Measurements from ENCODE around the gene FBXO33. TPM values are rescaled to one million over a fixed set of nuclear protein-coding genes. Genes with fewer than 3 reads are reported as not detected.
"Not testable (repeated sequence)": the region's sequence is repeated elsewhere in the genome, so short reads cannot be mapped to it uniquely, and the experiment has no call there.

The FBXO33 gene
- total RNA-seq, 4 donors from 2014 or later, result 12.1 to 27.2 (median 20.8) TPM

GRCh38 chr14:39360316-39360715 is 71.9 kb downstream of the FBXO33 start:
- Histone ChIP-seq H3K36me3 (no peaks in the 10 kb centered on the region), H3K27ac (no peak overlapping the region), H3K27me3 (no peaks in the 10 kb centered on the region), H3K4me3 (no peak overlapping the region), H3K9me3 (peaks cover 0 to 18% of the 10 kb centered on the region in 2 donors), H3K4me1 (no peaks in the 10 kb centered on the region)
- intact Hi-C loops (cut with DNase I; ENCODE audit: low total_unique reads), result no loop called here
- no peak for DNase-seq
- TF ChIP-seq, protein P1, sequence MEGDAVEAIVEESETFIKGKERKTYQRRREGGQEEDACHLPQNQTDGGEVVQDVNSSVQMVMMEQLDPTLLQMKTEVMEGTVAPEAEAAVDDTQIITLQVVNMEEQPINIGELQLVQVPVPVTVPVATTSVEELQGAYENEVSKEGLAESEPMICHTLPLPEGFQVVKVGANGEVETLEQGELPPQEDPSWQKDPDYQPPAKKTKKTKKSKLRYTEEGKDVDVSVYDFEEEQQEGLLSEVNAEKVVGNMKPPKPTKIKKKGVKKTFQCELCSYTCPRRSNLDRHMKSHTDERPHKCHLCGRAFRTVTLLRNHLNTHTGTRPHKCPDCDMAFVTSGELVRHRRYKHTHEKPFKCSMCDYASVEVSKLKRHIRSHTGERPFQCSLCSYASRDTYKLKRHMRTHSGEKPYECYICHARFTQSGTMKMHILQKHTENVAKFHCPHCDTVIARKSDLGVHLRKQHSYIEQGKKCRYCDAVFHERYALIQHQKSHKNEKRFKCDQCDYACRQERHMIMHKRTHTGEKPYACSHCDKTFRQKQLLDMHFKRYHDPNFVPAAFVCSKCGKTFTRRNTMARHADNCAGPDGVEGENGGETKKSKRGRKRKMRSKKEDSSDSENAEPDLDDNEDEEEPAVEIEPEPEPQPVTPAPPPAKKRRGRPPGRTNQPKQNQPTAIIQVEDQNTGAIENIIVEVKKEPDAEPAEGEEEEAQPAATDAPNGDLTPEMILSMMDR (IDR thresholded peaks at IDR 0.05), result no peak
- TF ChIP-seq POLR2A (IDR thresholded peaks at IDR 0.05), result no peak

GRCh38 chr14:39359069-39359468 is 73.2 kb downstream of the FBXO33 start:
- H3K9me3 ChIP-seq; H3K27me3 ChIP-seq; H3K4me3 ChIP-seq; DNase-seq; H3K36me3 ChIP-seq; intact Hi-C loops (cut with DNase I; ENCODE audit: low total_unique reads); H3K27ac ChIP-seq; H3K4me1 ChIP-seq: not testable (repeated sequence)

GRCh38 chr14:39351708-39352107 is 80.5 kb downstream of the FBXO33 start:
- H3K9me3 ChIP-seq, result no peaks in the 10 kb centered on the region
- TF ChIP-seq POLR2A (IDR thresholded peaks at IDR 0.05), result no peak
- TF ChIP-seq, protein P1 (IDR thresholded peaks at IDR 0.05), result no peak
- H3K27ac ChIP-seq, result no peak overlapping the region
- no peak overlapping the region for H3K4me3 ChIP-seq
- no peak for DNase-seq
- H3K36me3 ChIP-seq, result peaks cover 0 to 5% of the 10 kb centered on the region in 2 donors
- intact Hi-C loops (cut with DNase I; ENCODE audit: low total_unique reads), result no loop called here
- H3K27me3 ChIP-seq, result no peaks in the 10 kb centered on the region
- H3K4me1 ChIP-seq, result no peaks in the 10 kb centered on the region

DNA sequence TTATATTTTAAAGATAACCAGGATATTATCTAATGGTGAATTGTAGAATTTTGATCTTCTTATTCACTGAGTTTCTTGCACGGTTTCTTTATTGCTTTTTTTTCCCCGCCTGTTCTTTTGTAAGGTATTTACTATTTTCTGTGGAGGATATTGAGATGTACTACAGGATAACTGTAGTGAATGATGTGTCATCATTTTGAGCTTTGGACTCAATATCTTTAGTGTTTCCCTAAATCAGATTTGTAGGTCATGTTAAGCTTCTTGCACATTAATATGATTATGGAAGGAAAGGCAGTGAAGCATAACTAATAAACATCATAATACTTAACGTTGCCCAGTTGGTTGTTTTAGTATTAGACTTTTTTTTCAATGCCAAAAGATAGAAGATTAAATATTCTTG is 81.4 kb downstream of the FBXO33 start:
- intact Hi-C loops (cut with DNase I; ENCODE audit: low total_unique reads), result no loop called here
- Histone ChIP-seq H3K36me3 (peaks cover 0 to 5% of the 10 kb centered on the region in 2 donors), H3K27me3 (no peaks in the 10 kb centered on the region), H3K27ac (no peak overlapping the region), H3K4me3 (no peak overlapping the region), H3K9me3 (no peaks in the 10 kb centered on the region), H3K4me1 (no peaks in the 10 kb centered on the region)
- DNase-seq, result no peak
- TF ChIP-seq, protein P1 (IDR thresholded peaks at IDR 0.05), result no peak
- no peak for TF ChIP-seq POLR2A (IDR thresholded peaks at IDR 0.05)

Other genes starting within 250 kb of the FBXO33 start
- gene MIA2, start 198.5 kb downstream of the FBXO33 start, total RNA-seq, result 10 to 100 TPM; 15.3 to 38.2 (median 23.9) TPM